DOHH2 (cell line): ENCODE results near the gene CHRNA9.

Experiments
- EZH2phosphoT487 ChIP-seq: fragments of 200-600 bp; sonication (generic); IDR thresholded peaks from 2 replicates; pipeline ENCODE4 v1.6.1; 2017; ENCODE audit warnings: borderline replicate concordance, mild to moderate bottlenecking, antibody characterized with exemption, low read length, moderate library complexity, mixed read lengths
- TF ChIP-seq, protein P1 (sequence below): fragments of 200-600 bp; sonication (generic); IDR thresholded peaks from one replicate; pipeline ENCODE4 v1.5.1; 2014; ENCODE audit warnings: antibody characterized with exemption, mild to moderate bottlenecking, low read depth, low read length; ENCODE audit not compliant: poor library complexity, severe bottlenecking

DNA sequence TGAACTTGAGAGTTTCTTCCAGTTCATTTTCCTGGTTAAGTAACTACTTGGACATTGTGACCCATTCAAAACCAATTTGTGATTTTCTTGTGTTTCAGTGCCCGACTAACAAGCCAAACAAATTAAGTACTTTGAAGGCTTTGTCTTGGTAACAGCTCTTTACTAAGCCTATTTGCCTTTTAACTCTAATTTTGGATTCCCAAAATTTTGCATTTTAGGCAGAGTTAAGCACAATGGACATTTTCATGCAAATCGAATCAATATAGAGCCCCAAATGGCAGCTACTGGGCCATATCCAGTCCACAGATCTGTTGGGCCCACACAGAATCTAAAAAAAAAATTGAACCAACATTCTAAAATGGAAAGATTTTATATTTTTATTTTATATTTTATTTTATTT, 31.4 kb upstream of the CHRNA9 start:
- TF ChIP-seq, protein P1, sequence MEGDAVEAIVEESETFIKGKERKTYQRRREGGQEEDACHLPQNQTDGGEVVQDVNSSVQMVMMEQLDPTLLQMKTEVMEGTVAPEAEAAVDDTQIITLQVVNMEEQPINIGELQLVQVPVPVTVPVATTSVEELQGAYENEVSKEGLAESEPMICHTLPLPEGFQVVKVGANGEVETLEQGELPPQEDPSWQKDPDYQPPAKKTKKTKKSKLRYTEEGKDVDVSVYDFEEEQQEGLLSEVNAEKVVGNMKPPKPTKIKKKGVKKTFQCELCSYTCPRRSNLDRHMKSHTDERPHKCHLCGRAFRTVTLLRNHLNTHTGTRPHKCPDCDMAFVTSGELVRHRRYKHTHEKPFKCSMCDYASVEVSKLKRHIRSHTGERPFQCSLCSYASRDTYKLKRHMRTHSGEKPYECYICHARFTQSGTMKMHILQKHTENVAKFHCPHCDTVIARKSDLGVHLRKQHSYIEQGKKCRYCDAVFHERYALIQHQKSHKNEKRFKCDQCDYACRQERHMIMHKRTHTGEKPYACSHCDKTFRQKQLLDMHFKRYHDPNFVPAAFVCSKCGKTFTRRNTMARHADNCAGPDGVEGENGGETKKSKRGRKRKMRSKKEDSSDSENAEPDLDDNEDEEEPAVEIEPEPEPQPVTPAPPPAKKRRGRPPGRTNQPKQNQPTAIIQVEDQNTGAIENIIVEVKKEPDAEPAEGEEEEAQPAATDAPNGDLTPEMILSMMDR, result no peak
- TF ChIP-seq EZH2phosphoT487, result no peak
